ENCODE measurements around the gene STRIT1. TPM values are rescaled to one million over a fixed set of nuclear protein-coding genes. Genes with fewer than 3 reads are reported as not detected.

Gene STRIT1
- total and polyA plus RNA-seq, 9 of the 15 experiments (the other 6 are each of a cell fraction or from before 2014, with no cell fraction given), result not detected

DNA sequence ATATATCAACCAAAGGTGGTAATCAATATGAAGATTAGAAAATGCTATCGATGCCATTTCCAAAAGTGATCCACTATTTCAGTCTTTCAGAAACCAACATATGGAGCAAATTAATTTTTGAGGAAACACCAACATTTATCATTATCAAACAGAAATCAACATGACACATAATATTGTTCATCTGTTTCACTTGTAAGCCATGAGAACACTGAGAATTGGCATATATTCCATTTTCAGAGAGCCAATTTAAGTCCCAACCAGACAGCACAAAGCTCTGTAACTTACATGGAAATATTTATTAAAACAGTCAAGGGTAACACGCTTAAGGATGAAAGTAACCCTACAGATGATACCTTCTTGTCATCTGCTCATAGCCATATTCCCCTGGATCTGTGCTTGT, 37.6 kb upstream of the STRIT1 start:
- in situ Hi-C loops (cut with MboI), result no loop called here

DNA sequence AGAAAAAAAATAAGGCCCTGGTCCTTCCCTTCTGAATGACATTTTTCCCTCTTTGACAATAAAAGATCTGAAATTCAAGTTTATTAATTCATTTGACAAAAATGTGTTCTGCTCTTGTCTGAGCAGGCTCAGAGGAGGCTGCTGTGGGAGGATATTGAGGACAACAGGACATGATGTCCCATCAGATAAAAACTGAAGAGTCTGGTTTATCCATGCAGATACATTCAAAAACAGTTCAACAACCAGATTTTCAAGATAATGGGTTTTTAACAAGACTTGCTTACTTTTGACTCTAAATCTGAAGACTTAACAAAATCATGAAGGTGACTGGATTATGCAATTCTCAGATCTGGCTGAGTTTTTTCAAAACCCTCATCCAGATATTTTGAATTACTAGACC, 36.9 kb upstream of the STRIT1 start:
- CTCF ChIA-PET (ENCODE audit: low intra/inter-chr PET ratio), result no interaction called here
- Histone ChIP-seq H3K27ac (ENCODE audit: extremely low read depth, low read depth, low read length) (no peak overlapping the region), H3K4me2 (ENCODE audit: insufficient read depth, low read length) (no peak overlapping the region), H2AFZ (ENCODE audit: low read depth, low read length) (no peak overlapping the region), H3K9me1 (ENCODE audit: control insufficient read depth, insufficient read depth, low read length) (no peaks in the 10 kb centered on the region), H3K9ac (ENCODE audit: insufficient read depth in 1 of 2, low read depth in 2 of 2, low read length in 2 of 2) (no peak overlapping the region), H3K9me3 (replicated peaks; ENCODE audit: control insufficient read depth, insufficient read depth, low read depth, low read length) (no peaks in the 10 kb centered on the region), H3K79me2 (ENCODE audit: control insufficient read depth, insufficient read depth, low read length) (no peaks in the 10 kb centered on the region), H3K27me3 (ENCODE audit: control insufficient read depth in 2 of 2, insufficient read depth in 2 of 2, low read length in 2 of 2) (no peaks in the 10 kb centered on the region), H3K36me3 (ENCODE audit: control insufficient read depth, insufficient read depth, low read length) (no peaks in the 10 kb centered on the region), H4K20me1 (replicated peaks; ENCODE audit: control insufficient read depth, insufficient read depth, low read length) (no peaks in the 10 kb centered on the region), H3K4me3 (no peak overlapping the region), H3K4me1 (replicated peaks in 1 of 2; ENCODE audit: control insufficient read depth in 2 of 2, insufficient read depth in 2 of 2, low read length in 2 of 2) (peaks cover 3 to 28% of the 10 kb centered on the region in 2 experiments; a peak in 4 of 5 replicates)
- DNase-seq (ENCODE audit: extremely low read depth in 1 of 4, low spot score in 3 of 4), result no peak
- POLR2A ChIA-PET, result interaction anchor here (0.5 kb wide), 1 partner anchor 49 kb away, joined by 4 read pairs; no protein-coding TSS in a partner anchor
- no peak for FAIRE-seq
- ATAC-seq, result no peak
- in situ Hi-C loops (cut with MboI), result no loop called here
- no peak for TF ChIP-seq PTRF (tag; IDR thresholded peaks at IDR 0.05)
- TF ChIP-seq ZKSCAN1 (IDR thresholded peaks at IDR 0.05; ENCODE audit: low read depth, low read length), result no peak
- no peak for TF ChIP-seq HNRNPL (IDR thresholded peaks at IDR 0.05; ENCODE audit: low read depth, low read length)
- TF ChIP-seq MCM5 (IDR thresholded peaks at IDR 0.05; ENCODE audit: low read depth), result no peak
- no peak for TF ChIP-seq DMBX1 (CRISPR knock-in tag; IDR thresholded peaks at IDR 0.05; ENCODE audit: borderline replicate concordance)
- no peak for TF ChIP-seq ZNF780A (CRISPR knock-in tag; IDR thresholded peaks at IDR 0.05)
- no peak for TF ChIP-seq ARHGAP35 (IDR thresholded peaks at IDR 0.05; ENCODE audit: partially characterized antibody)
- no peak for TF ChIP-seq ZC3H11A (IDR thresholded peaks at IDR 0.05; ENCODE audit: low read depth, low read length)
- no peak for TF ChIP-seq SLC30A9 (CRISPR knock-in tag; IDR thresholded peaks at IDR 0.05)
- TF ChIP-seq MECOM (CRISPR knock-in tag; IDR thresholded peaks at IDR 0.05), result no peak
- no peak for TF ChIP-seq TCFL5 (CRISPR knock-in tag; conservative IDR thresholded peaks at IDR 0.05)
- no TSS peak for BruUV-seq (replicated peaks)
- intact Hi-C loops (cut with micrococcal nuclease), result no loop called here

More for the DNA sequence above, 37.6 kb upstream of the STRIT1 start:
- H4K20me1 ChIP-seq (replicated peaks; ENCODE audit: control insufficient read depth, insufficient read depth, low read length), result no peaks in the 10 kb centered on the region
- BruUV-seq (replicated peaks), result no TSS peak
- TF ChIP-seq ZSCAN32 (CRISPR knock-in tag; IDR thresholded peaks at IDR 0.05), result no peak
- no peak for TF ChIP-seq KDM4B (IDR thresholded peaks at IDR 0.05; ENCODE audit: borderline replicate concordance in 2 of 2, low read depth in 1 of 2)
- TF ChIP-seq, protein P1, sequence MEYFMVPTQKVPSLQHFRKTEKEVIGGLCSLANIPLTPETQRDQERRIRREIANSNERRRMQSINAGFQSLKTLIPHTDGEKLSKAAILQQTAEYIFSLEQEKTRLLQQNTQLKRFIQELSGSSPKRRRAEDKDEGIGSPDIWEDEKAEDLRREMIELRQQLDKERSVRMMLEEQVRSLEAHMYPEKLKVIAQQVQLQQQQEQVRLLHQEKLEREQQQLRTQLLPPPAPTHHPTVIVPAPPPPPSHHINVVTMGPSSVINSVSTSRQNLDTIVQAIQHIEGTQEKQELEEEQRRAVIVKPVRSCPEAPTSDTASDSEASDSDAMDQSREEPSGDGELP (CRISPR knock-in tag; IDR thresholded peaks at IDR 0.05; ENCODE audit: borderline replicate concordance), result no peak
- no peak for TF ChIP-seq NCOA1 (IDR thresholded peaks at IDR 0.05; ENCODE audit: low read depth)
- TF ChIP-seq KDM1A (IDR thresholded peaks at IDR 0.05), result no peak
- no peak for TF ChIP-seq SIN3B (IDR thresholded peaks at IDR 0.05; ENCODE audit: low read depth)
- no peak for TF ChIP-seq ZNF274 (IDR thresholded peaks at IDR 0.05; ENCODE audit: borderline replicate concordance, low read depth, low read length)
- CTCF ChIA-PET (ENCODE audit: low intra/inter-chr PET ratio), result no interaction called here
- no peaks in the 10 kb centered on the region for H3K79me2 ChIP-seq (ENCODE audit: control insufficient read depth, insufficient read depth, low read length)
- H3K27ac ChIP-seq (ENCODE audit: extremely low read depth, low read depth, low read length), result no peak overlapping the region
- H3K9ac ChIP-seq (ENCODE audit: insufficient read depth in 1 of 2, low read depth in 2 of 2, low read length in 2 of 2), result no peak overlapping the region
- FAIRE-seq, result no peak
- H3K27me3 ChIP-seq (ENCODE audit: control insufficient read depth in 2 of 2, insufficient read depth in 2 of 2, low read length in 2 of 2), result no peaks in the 10 kb centered on the region
- no peak overlapping the region for H3K4me2 ChIP-seq (ENCODE audit: insufficient read depth, low read length)
- H3K9me3 ChIP-seq (replicated peaks; ENCODE audit: control insufficient read depth, insufficient read depth, low read depth, low read length), result no peaks in the 10 kb centered on the region
- H3K9me1 ChIP-seq (ENCODE audit: control insufficient read depth, insufficient read depth, low read length), result no peaks in the 10 kb centered on the region
- intact Hi-C loops (cut with micrococcal nuclease), result no loop called here
- WGBS (ENCODE audit: insufficient coverage, low coverage, missing lambda C conversion rate), result 76% methylated on average over 2 of the region's 2 CpGs
- H3K4me1 ChIP-seq (replicated peaks in 1 of 2; ENCODE audit: control insufficient read depth in 2 of 2, insufficient read depth in 2 of 2, low read length in 2 of 2), result peaks cover 3 to 35% of the 10 kb centered on the region in 2 experiments; a peak in 4 of 5 replicates
- POLR2A ChIA-PET, result interaction anchor here (0.9 kb wide), 1 partner anchor 125 kb away, joined by 3 read pairs; no protein-coding TSS in a partner anchor
- no peak for ATAC-seq
- no peak for DNase-seq (ENCODE audit: extremely low read depth in 1 of 4, low spot score in 3 of 4)
- H2AFZ ChIP-seq (ENCODE audit: low read depth, low read length), result no peak overlapping the region
- H3K36me3 ChIP-seq (ENCODE audit: control insufficient read depth, insufficient read depth, low read length), result no peaks in the 10 kb centered on the region
- no peak overlapping the region for H3K4me3 ChIP-seq
